Measurements from ENCODE around the gene ANKRD18A. TPM values are rescaled to one million over a fixed set of nuclear protein-coding genes. Genes with fewer than 3 reads are reported as not detected.

Gene ANKRD18A
- total and polyA plus RNA-seq, 10 of the 15 experiments (the other 5 are each of a cell fraction or from before 2014, with no cell fraction given): 0.37 TPM; not detected in 9

GRCh38 chr9:38650564-38650963 is 30.2 kb upstream of the ANKRD18A start:
- no peaks in the 10 kb centered on the region for H3K27me3 ChIP-seq (replicated peaks in 1 of 2; ENCODE audit: control insufficient read depth in 2 of 2, insufficient read depth in 2 of 2, low read length in 1 of 2)
- no peaks in the 10 kb centered on the region for H3K36me3 ChIP-seq (ENCODE audit: control insufficient read depth in 2 of 2, insufficient read depth in 2 of 2, low read length in 1 of 2)
- RAD21 ChIA-PET (ENCODE audit: unreplicated experiment): interaction anchor here (0.9 to 1.2 kb wide), 2 partner anchors 22 to 48 kb away, joined by 3 to 4 read pairs; no protein-coding TSS in a partner anchor
- H3K27ac ChIP-seq (ENCODE audit: control insufficient read depth, insufficient read depth): no peak overlapping the region
- H3K9ac ChIP-seq (ENCODE audit: control insufficient read depth, insufficient read depth, low read length): no peak overlapping the region
- intact Hi-C loops (cut with micrococcal nuclease; ENCODE audit: unreplicated experiment): no loop called here
- no peak overlapping the region for H3K4me3 ChIP-seq
- H3K79me2 ChIP-seq (ENCODE audit: control insufficient read depth, insufficient read depth, low read length): no peaks in the 10 kb centered on the region
- H2AFZ ChIP-seq (ENCODE audit: control insufficient read depth, low read depth, low read length): no peak overlapping the region
- ATAC-seq (no peak), DNase-seq (ENCODE audit: low read depth, low spot score) (no peak), FAIRE-seq (no peak)
- TF ChIP-seq IKZF2 (IDR thresholded peaks at IDR 0.05) (no peak), E2F8 (IDR thresholded peaks at IDR 0.05; ENCODE audit: low read depth, partially characterized antibody) (no peak), ZNF207 (IDR thresholded peaks at IDR 0.05; ENCODE audit: borderline replicate concordance) (no peak)
- BruUV-seq (replicated peaks): no TSS peak
- H3K4me2 ChIP-seq (ENCODE audit: control insufficient read depth, insufficient read depth): no peak overlapping the region
- H4K20me1 ChIP-seq (ENCODE audit: control insufficient read depth, insufficient read depth): no peaks in the 10 kb centered on the region
- in situ Hi-C loops (cut with MboI): no loop called here
- SMC1A ChIA-PET (ENCODE audit: uncharacterized antibody, unreplicated experiment): interaction anchor here (0.8 to 1.5 kb wide), 4 partner anchors 9 to 47 kb away, joined by 3 to 7 read pairs (median 4); no protein-coding TSS in a partner anchor
- 51% methylated on average over 8 of the region's 8 CpGs for WGBS (ENCODE audit: insufficient coverage, insufficient replicate concordance, low lambda C conversion rate, missing lambda C conversion rate)
- H3K9me3 ChIP-seq (replicated peaks; ENCODE audit: control insufficient read depth, insufficient read depth, low read length): no peaks in the 10 kb centered on the region; the same call in 2 of the 3 replicates
- POLR2A ChIA-PET: no interaction called here
- CTCF ChIA-PET: interaction anchor here (0.6 to 0.9 kb wide), 2 partner anchors 22 to 416 kb away, joined by 3 to 4 read pairs; no protein-coding TSS in a partner anchor
- no peaks in the 10 kb centered on the region for H3K4me1 ChIP-seq (ENCODE audit: control insufficient read depth, insufficient read depth, low read length)

Data from GM12878 (cell line).